GM12872 (cell line): ENCODE data around the gene SORBS1.

Source experiments
- TF ChIP-seq, protein P1 (sequence below): IDR thresholded peaks from 3 replicates; pipeline ENCODE4 v1.5.1; 2011; ENCODE audit warnings: low read depth, mild to moderate bottlenecking, low read length, moderate library complexity; ENCODE audit not compliant: insufficient read depth

Gene SORBS1

DNA sequence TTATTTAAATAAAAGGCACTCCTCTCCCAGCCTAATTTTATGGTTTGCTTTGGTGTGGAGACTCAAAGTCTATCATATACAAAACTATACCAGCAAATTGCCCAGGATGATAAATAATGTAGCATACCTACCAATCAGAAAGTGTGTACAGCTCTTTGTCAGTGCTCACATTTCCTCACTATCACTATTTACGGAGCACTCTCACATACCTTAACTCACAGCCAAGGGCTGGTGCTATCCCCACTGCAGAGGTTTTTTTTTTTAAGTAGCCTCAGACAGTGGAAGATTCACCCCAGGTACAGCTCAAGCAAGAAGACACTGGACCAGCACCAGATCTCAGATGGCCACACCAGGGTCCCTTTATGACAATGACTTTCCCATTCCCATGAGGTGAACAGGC, 272.9 kb downstream of the SORBS1 start:
- TF ChIP-seq, protein P1, sequence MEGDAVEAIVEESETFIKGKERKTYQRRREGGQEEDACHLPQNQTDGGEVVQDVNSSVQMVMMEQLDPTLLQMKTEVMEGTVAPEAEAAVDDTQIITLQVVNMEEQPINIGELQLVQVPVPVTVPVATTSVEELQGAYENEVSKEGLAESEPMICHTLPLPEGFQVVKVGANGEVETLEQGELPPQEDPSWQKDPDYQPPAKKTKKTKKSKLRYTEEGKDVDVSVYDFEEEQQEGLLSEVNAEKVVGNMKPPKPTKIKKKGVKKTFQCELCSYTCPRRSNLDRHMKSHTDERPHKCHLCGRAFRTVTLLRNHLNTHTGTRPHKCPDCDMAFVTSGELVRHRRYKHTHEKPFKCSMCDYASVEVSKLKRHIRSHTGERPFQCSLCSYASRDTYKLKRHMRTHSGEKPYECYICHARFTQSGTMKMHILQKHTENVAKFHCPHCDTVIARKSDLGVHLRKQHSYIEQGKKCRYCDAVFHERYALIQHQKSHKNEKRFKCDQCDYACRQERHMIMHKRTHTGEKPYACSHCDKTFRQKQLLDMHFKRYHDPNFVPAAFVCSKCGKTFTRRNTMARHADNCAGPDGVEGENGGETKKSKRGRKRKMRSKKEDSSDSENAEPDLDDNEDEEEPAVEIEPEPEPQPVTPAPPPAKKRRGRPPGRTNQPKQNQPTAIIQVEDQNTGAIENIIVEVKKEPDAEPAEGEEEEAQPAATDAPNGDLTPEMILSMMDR = no peak

DNA sequence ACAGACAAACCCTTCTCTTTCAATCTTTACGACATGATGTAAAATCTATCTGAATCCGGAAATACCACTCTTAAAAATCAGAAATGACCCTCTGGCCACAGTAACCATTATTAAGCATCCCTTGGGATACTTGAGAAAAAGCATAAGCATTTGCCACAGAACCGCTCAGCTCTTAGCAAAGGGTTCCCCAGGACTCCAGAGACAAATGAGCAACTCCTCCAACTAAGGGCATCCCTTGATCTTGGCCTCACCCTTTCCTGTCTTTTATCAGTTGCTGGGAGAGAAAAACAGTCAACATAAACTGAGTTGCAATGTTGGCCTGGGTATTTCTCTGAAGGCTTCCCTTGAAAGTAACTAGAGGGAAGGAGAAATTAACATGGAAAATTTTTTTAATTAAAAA, 273.9 kb downstream of the SORBS1 start:
- TF ChIP-seq, protein P1 = no peak

GRCh38 chr10:95286707-95287106, 274.5 kb downstream of the SORBS1 start:
- TF ChIP-seq, protein P1 = no peak

- TF ChIP-seq, protein P1 = no peak
These were observed 275.6 kb downstream of the SORBS1 start for GRCh38 chr10:95285556-95285955.

DNA sequence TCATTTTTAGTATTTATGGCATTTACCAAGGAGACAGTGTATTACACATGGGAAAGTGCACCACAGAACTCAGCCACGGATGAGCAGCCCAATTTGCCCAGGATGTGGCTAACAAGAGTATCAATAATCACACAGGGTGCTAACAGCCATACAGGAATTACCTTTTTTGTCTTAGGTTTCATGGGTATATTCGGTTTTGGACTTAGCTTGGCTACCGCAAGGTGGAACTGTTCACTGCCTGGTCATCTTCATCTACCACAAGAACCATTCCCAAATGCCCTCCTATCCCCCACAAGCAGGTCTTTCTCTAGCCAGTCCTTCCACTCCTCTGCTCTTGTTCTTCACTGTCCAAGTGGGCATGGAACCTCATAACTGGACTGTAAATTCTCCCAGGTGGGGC, 276.4 kb downstream of the SORBS1 start:
- TF ChIP-seq, protein P1 = no peak

GRCh38 chr10:95282107-95282506, 279.1 kb downstream of the SORBS1 start:
- TF ChIP-seq, protein P1 = no peak

- TF ChIP-seq, protein P1 = no peak
These were observed 280.0 kb downstream of the SORBS1 start for GRCh38 chr10:95281206-95281605.

- TF ChIP-seq, protein P1 = no peak
These were observed 280.5 kb downstream of the SORBS1 start for GRCh38 chr10:95280637-95281036.
